BLaER1 treated with 17β-estradiol and CSF1 and Interleukin-3, amounts not matched to agents 10 nM and 100 nM (cell line): Measurements from ENCODE around the gene RECK.

Source experiments
- H3K27ac ChIP-seq, 11 experiments: shearing (Covaris generic); formaldehyde crosslinking; 2 replicates each; pipeline ENCODE4 v1.8.1; 2022
- H3K27me3 ChIP-seq, 11 experiments: shearing (Covaris generic); formaldehyde crosslinking; 2 replicates each; pipeline ENCODE4 v1.8.1; 2022
- H3K36me3 ChIP-seq, 11 experiments: shearing (Covaris generic); formaldehyde crosslinking; 2 replicates each; pipeline ENCODE4 v1.8.1; 2022
- H3K4me1 ChIP-seq, 10 experiments: shearing (Covaris generic); formaldehyde crosslinking; 2 replicates each; pipeline ENCODE4 v1.8.1; 2022
- H3K4me2 ChIP-seq, 11 experiments: shearing (Covaris generic); formaldehyde crosslinking; 2 replicates each; pipeline ENCODE4 v1.8.1; 2022
- H3K4me3 ChIP-seq, 10 experiments: shearing (Covaris generic); formaldehyde crosslinking; 2 replicates each; pipeline ENCODE4 v1.8.1; 2022
- H3K9ac ChIP-seq, 11 experiments: shearing (Covaris generic); formaldehyde crosslinking; 2 replicates each; pipeline ENCODE4 v1.8.1; 2022
- H3K9me3 ChIP-seq, 11 experiments: shearing (Covaris generic); formaldehyde crosslinking; replicated peaks in 1 of 11; 2 replicates each; pipeline ENCODE4 v1.8.1; 2022
- H4K20me1 ChIP-seq, 11 experiments: shearing (Covaris generic); formaldehyde crosslinking; 2 replicates each; pipeline ENCODE4 v1.8.1; 2022
- Cebpa-rat ChIP-seq, 11 experiments: shearing (Covaris generic); IDR thresholded peaks; 2 replicates each; pipeline ENCODE4 v1.8.1; 2022

RECK gene

GRCh38 chr9:35998333-35998732, 38.4 kb upstream of the RECK start:
- Histone ChIP-seq H3K4me2 (no peak overlapping the region), H3K4me1 (peaks cover 0 to 25% (median 17%) of the 10 kb centered on the region in 10 experiments; a peak in 17 of 20 replicates), H4K20me1 (no peaks in the 10 kb centered on the region), H3K27ac (no peak overlapping the region), H3K9ac (no peak overlapping the region), H3K36me3 (no peaks in the 10 kb centered on the region), H3K27me3 (no peaks in the 10 kb centered on the region), H3K4me3 (no peak overlapping the region), H3K9me3 (peaks cover 7 to 22% (median 10%) of the 10 kb centered on the region in 11 experiments; a peak in 21 of 22 replicates)
- peak in 1 of 11 experiments; percentile 26; a peak in 1 of 22 replicates for TF ChIP-seq Cebpa-rat (IDR thresholded peaks at IDR 0.05)

- no peak overlapping the region for H3K4me3 ChIP-seq
- H3K27me3 ChIP-seq = no peaks in the 10 kb centered on the region
- no peaks in the 10 kb centered on the region for H3K36me3 ChIP-seq
- peaks cover 14 to 42% (median 31%) of the 10 kb centered on the region in 10 experiments for H3K4me1 ChIP-seq
- H3K27ac ChIP-seq = peak overlapping the region in 2 of 11 experiments; percentile 59 to 85; a peak in 2 of 22 replicates
- no peaks in the 10 kb centered on the region for H4K20me1 ChIP-seq
- H3K9ac ChIP-seq = no peak overlapping the region
- TF ChIP-seq Cebpa-rat (IDR thresholded peaks at IDR 0.05) = no peak
- H3K9me3 ChIP-seq = peaks cover 9 to 18% (median 11%) of the 10 kb centered on the region in 11 experiments; a peak in 19 of 22 replicates
- H3K4me2 ChIP-seq = peak overlapping the region in 2 of 11 experiments; percentile 61 to 77; a peak in 3 of 22 replicates
Observed at GRCh38 chr9:36005891-36006290, 30.8 kb upstream of the RECK start.

- Histone ChIP-seq H3K9ac (peak overlapping the region in 1 of 11 experiments; percentile 51; a peak in 1 of 22 replicates), H4K20me1 (no peaks in the 10 kb centered on the region), H3K36me3 (no peaks in the 10 kb centered on the region), H3K27me3 (no peaks in the 10 kb centered on the region), H3K4me1 (peaks cover 14 to 42% (median 31%) of the 10 kb centered on the region in 10 experiments), H3K27ac (peak overlapping the region in 6 of 11 experiments; percentile 1 to 85 (median 52); a peak in 8 of 22 replicates), H3K4me2 (peak overlapping the region; percentile 10 to 77 (median 43); a peak in 21 of 22 replicates), H3K9me3 (peaks cover 9 to 18% (median 11%) of the 10 kb centered on the region in 11 experiments; a peak in 19 of 22 replicates), H3K4me3 (no peak overlapping the region)
- TF ChIP-seq Cebpa-rat (IDR thresholded peaks at IDR 0.05) = no peak
Observed at GRCh38 chr9:36006549-36007315, 30.0 kb upstream of the RECK start.

- Histone ChIP-seq H3K4me2 (peak overlapping the region; percentile 10 to 77 (median 43); a peak in 21 of 22 replicates), H3K4me3 (no peak overlapping the region), H3K4me1 (peaks cover 14 to 42% (median 31%) of the 10 kb centered on the region in 10 experiments), H3K27me3 (no peaks in the 10 kb centered on the region), H3K36me3 (no peaks in the 10 kb centered on the region), H4K20me1 (no peaks in the 10 kb centered on the region), H3K27ac (peak overlapping the region in 6 of 11 experiments; percentile 1 to 85 (median 52); a peak in 7 of 22 replicates), H3K9me3 (peaks cover 9 to 18% (median 11%) of the 10 kb centered on the region in 11 experiments; a peak in 19 of 22 replicates), H3K9ac (peak overlapping the region in 1 of 11 experiments; percentile 51; a peak in 2 of 22 replicates)
- TF ChIP-seq Cebpa-rat (IDR thresholded peaks at IDR 0.05) = no peak
Observed at GRCh38 chr9:36007316-36007708, 29.4 kb upstream of the RECK start.

GRCh38 chr9:36007852-36008251, 28.9 kb upstream of the RECK start:
- peaks cover 9 to 18% (median 12%) of the 10 kb centered on the region in 11 experiments; a peak in 19 of 22 replicates for H3K9me3 ChIP-seq
- peak overlapping the region in 1 of 11 experiments; percentile 51; a peak in 2 of 22 replicates for H3K9ac ChIP-seq
- no peak for TF ChIP-seq Cebpa-rat (IDR thresholded peaks at IDR 0.05)
- H3K4me2 ChIP-seq = peak overlapping the region; percentile 10 to 77 (median 43); a peak in 19 of 22 replicates
- no peaks in the 10 kb centered on the region for H3K36me3 ChIP-seq
- no peaks in the 10 kb centered on the region for H3K27me3 ChIP-seq
- H3K27ac ChIP-seq = peak overlapping the region in 2 of 11 experiments; percentile 59 to 85; a peak in 4 of 22 replicates
- H3K4me3 ChIP-seq = no peak overlapping the region
- no peaks in the 10 kb centered on the region for H4K20me1 ChIP-seq
- H3K4me1 ChIP-seq = peaks cover 14 to 42% (median 31%) of the 10 kb centered on the region in 10 experiments

GRCh38 chr9:36008774-36009300, 27.9 kb upstream of the RECK start:
- H3K27me3 ChIP-seq = no peaks in the 10 kb centered on the region
- H3K4me1 ChIP-seq = peaks cover 14 to 42% (median 31%) of the 10 kb centered on the region in 10 experiments
- H4K20me1 ChIP-seq = no peaks in the 10 kb centered on the region
- no peak for TF ChIP-seq Cebpa-rat (IDR thresholded peaks at IDR 0.05)
- H3K36me3 ChIP-seq = no peaks in the 10 kb centered on the region
- H3K4me3 ChIP-seq = no peak overlapping the region
- peak overlapping the region in 5 of 11 experiments; percentile 15 to 77 (median 43); a peak in 8 of 22 replicates for H3K4me2 ChIP-seq
- peaks cover 11 to 23% (median 15%) of the 10 kb centered on the region in 11 experiments; a peak in 20 of 22 replicates for H3K9me3 ChIP-seq
- peak overlapping the region in 1 of 11 experiments; percentile 85; a peak in 1 of 22 replicates for H3K27ac ChIP-seq
- no peak overlapping the region for H3K9ac ChIP-seq

GRCh38 chr9:36011379-36011778, 25.3 kb upstream of the RECK start:
- no peak for TF ChIP-seq Cebpa-rat (IDR thresholded peaks at IDR 0.05)
- Histone ChIP-seq H3K4me2 (no peak overlapping the region), H3K4me3 (no peak overlapping the region)

GRCh38 chr9:36017278-36017677, 19.4 kb upstream of the RECK start:
- H3K27ac ChIP-seq = no peak overlapping the region
- H4K20me1 ChIP-seq = no peaks in the 10 kb centered on the region
- TF ChIP-seq Cebpa-rat (IDR thresholded peaks at IDR 0.05) = no peak
- no peak overlapping the region for H3K4me2 ChIP-seq
- no peak overlapping the region for H3K9ac ChIP-seq
- H3K36me3 ChIP-seq = no peaks in the 10 kb centered on the region
- H3K4me3 ChIP-seq = no peak overlapping the region
- peaks cover 0 to 14% (median 6%) of the 10 kb centered on the region in 10 experiments; a peak in 10 of 20 replicates for H3K4me1 ChIP-seq
- H3K27me3 ChIP-seq = no peaks in the 10 kb centered on the region
- H3K9me3 ChIP-seq = peaks cover 10 to 34% (median 21%) of the 10 kb centered on the region in 11 experiments; a peak in 21 of 22 replicates

More at GRCh38 chr9:36011379-36011778, 25.3 kb upstream of the RECK start:
- Histone ChIP-seq H3K4me1 (peaks cover 14 to 35% (median 32%) of the 10 kb centered on the region in 10 experiments), H4K20me1 (no peaks in the 10 kb centered on the region), H3K9ac (no peak overlapping the region), H3K9me3 (peaks cover 10 to 34% (median 22%) of the 10 kb centered on the region in 11 experiments; a peak in 21 of 22 replicates), H3K27me3 (no peaks in the 10 kb centered on the region), H3K36me3 (no peaks in the 10 kb centered on the region), H3K27ac (no peak overlapping the region)

- no peaks in the 10 kb centered on the region for H4K20me1 ChIP-seq
- no peaks in the 10 kb centered on the region for H3K36me3 ChIP-seq
- no peaks in the 10 kb centered on the region for H3K27me3 ChIP-seq
- peaks cover 0 to 19% (median 12%) of the 10 kb centered on the region in 10 experiments; a peak in 10 of 20 replicates for H3K4me1 ChIP-seq
- no peak overlapping the region for H3K4me2 ChIP-seq
- no peak overlapping the region for H3K27ac ChIP-seq
- no peak overlapping the region for H3K9ac ChIP-seq
- H3K9me3 ChIP-seq = peaks cover 10 to 31% (median 21%) of the 10 kb centered on the region in 11 experiments; a peak in 21 of 22 replicates
- no peak for TF ChIP-seq Cebpa-rat (IDR thresholded peaks at IDR 0.05)
- H3K4me3 ChIP-seq = no peak overlapping the region
Observed at GRCh38 chr9:36018129-36018528, 18.6 kb upstream of the RECK start.
